Activated CD8-positive, alpha-beta T cell treated with anti-CD3 and anti-CD28 coated beads, Interleukin-2, amount 10 ng/mL, durations not matched to agents 7 days and 5 days (primary cell): ENCODE results near the gene TRNP1. TPM values are rescaled to one million over a fixed set of nuclear protein-coding genes. Genes with fewer than 3 reads are reported as not detected.

Experiments
- ATAC-seq: fragments of 150-1000 bp; cut with Tn5 transposase; one replicate; pipeline ENCODE4 v1.10.0; 2021; ENCODE audit warnings: moderate library complexity
- CTCF ChIA-PET: fragments of 350-600 bp; sonication (Branson Sonifier 250); formaldehyde crosslinking; loops from one replicate; lab custom pipeline; 2021; ENCODE audit warnings: antibody characterized with exemption; lab: Charles Lee
- POLR2A ChIA-PET: fragments of 350-600 bp; sonication (Branson Sonifier 250); formaldehyde crosslinking; loops from one replicate; lab custom pipeline; 2021; ENCODE audit warnings: antibody characterized with exemption; lab: Charles Lee
- DNase-seq: peaks from one replicate; pipeline ENCODE4 v3.0.0-alpha.2; 2020
- H3K27ac Mint-ChIP-seq: one replicate; pipeline ENCODE4 v1.8.0; 2021; ENCODE audit warnings: mild to moderate bottlenecking, mixed read lengths
- H3K27me3 Mint-ChIP-seq: one replicate; pipeline ENCODE4 v1.8.0; 2021; ENCODE audit warnings: low read depth, mixed read lengths
- H3K36me3 Mint-ChIP-seq: one replicate; pipeline ENCODE4 v1.8.0; 2021; ENCODE audit warnings: low read depth, mixed read lengths
- H3K4me1 Mint-ChIP-seq: one replicate; pipeline ENCODE4 v1.8.0; 2021; ENCODE audit warnings: low read depth, mixed read lengths
- H3K4me3 Mint-ChIP-seq: one replicate; pipeline ENCODE4 v1.8.0; 2021; ENCODE audit warnings: mild to moderate bottlenecking, mixed read lengths
- H3K9me3 Mint-ChIP-seq: one replicate; pipeline ENCODE4 v1.8.0; 2022; ENCODE audit warnings: mixed read lengths; ENCODE audit not compliant: insufficient read depth
- total RNA-seq, 2 experiments: library from RNA; stranded (reverse); gene quantifications; one replicate each; pipeline ENCODE4 v1.2.3, GENCODE V29; 2021

The TRNP1 gene
- total RNA-seq, 2 experiments from 2014 or later, result not detected

- H3K27ac Mint-ChIP-seq, result no peak overlapping the region
- H3K9me3 Mint-ChIP-seq, result no peaks in the 10 kb centered on the region
- CTCF ChIA-PET, result no interaction called here
- POLR2A ChIA-PET, result no interaction called here
- H3K4me3 Mint-ChIP-seq, result no peak overlapping the region
- H3K4me1 Mint-ChIP-seq, result no peaks in the 10 kb centered on the region
- H3K36me3 Mint-ChIP-seq, result no peaks in the 10 kb centered on the region
- peaks cover 21% of the 10 kb centered on the region for H3K27me3 Mint-ChIP-seq
- DNase-seq (no peak), ATAC-seq (no peak)
Measured at GRCh38 chr1:27005648-27006496, 12.4 kb downstream of the TRNP1 start.

GRCh38 chr1:27006683-27007082, 13.2 kb downstream of the TRNP1 start:
- Mint-ChIP-seq H3K4me3 (no peak overlapping the region), H3K27ac (no peak overlapping the region), H3K36me3 (no peaks in the 10 kb centered on the region), H3K4me1 (no peaks in the 10 kb centered on the region), H3K9me3 (no peaks in the 10 kb centered on the region), H3K27me3 (peaks cover 22% of the 10 kb centered on the region)
- POLR2A ChIA-PET, result interaction anchor here (0.6 kb wide), 1 partner anchor 83 kb away, joined by 3 read pairs; no protein-coding TSS in a partner anchor
- CTCF ChIA-PET, result no interaction called here
- ATAC-seq, result no peak
- DNase-seq, result no peak

GRCh38 chr1:27007909-27008582, 14.6 kb downstream of the TRNP1 start:
- Mint-ChIP-seq H3K9me3 (no peaks in the 10 kb centered on the region), H3K4me3 (no peak overlapping the region), H3K36me3 (no peaks in the 10 kb centered on the region), H3K27me3 (peaks cover 19% of the 10 kb centered on the region), H3K4me1 (peaks cover 6% of the 10 kb centered on the region), H3K27ac (no peak overlapping the region)
- ATAC-seq, result no peak
- ChIA-PET CTCF (interaction anchor here (1.1 to 2.7 kb wide), 3 partner anchors 11 to 38 kb away, joined by 3 to 17 read pairs (median 5); no protein-coding TSS in a partner anchor), POLR2A (no interaction called here)
- DNase-seq, result no peak

- DNase-seq, result no peak
- H3K27ac Mint-ChIP-seq, result no peak overlapping the region
- ChIA-PET POLR2A (no interaction called here), CTCF (interaction anchor here (1.7 to 2.7 kb wide), 3 partner anchors 12 to 35 kb away, joined by 5 to 17 read pairs (median 5); no protein-coding TSS in a partner anchor)
- H3K4me1 Mint-ChIP-seq, result peaks cover 8% of the 10 kb centered on the region
- no peaks in the 10 kb centered on the region for H3K36me3 Mint-ChIP-seq
- no peak for ATAC-seq
- H3K27me3 Mint-ChIP-seq, result peaks cover 21% of the 10 kb centered on the region
- H3K4me3 Mint-ChIP-seq, result no peak overlapping the region
- no peaks in the 10 kb centered on the region for H3K9me3 Mint-ChIP-seq
Measured at GRCh38 chr1:27009601-27010197, 16.2 kb downstream of the TRNP1 start.

- Mint-ChIP-seq H3K4me1 (peaks cover 8% of the 10 kb centered on the region), H3K9me3 (no peaks in the 10 kb centered on the region), H3K36me3 (no peaks in the 10 kb centered on the region), H3K4me3 (no peak overlapping the region), H3K27me3 (peaks cover 23% of the 10 kb centered on the region), H3K27ac (no peak overlapping the region)
- ATAC-seq (no peak), DNase-seq (no peak)
- CTCF ChIA-PET, result interaction anchor here (1.8 to 2.7 kb wide), 2 partner anchors 13 to 34 kb away, joined by 5 to 17 read pairs; no protein-coding TSS in a partner anchor
- POLR2A ChIA-PET, result no interaction called here
Measured at GRCh38 chr1:27010226-27010994, 16.9 kb downstream of the TRNP1 start.

- no peak overlapping the region for H3K27ac Mint-ChIP-seq
- H3K27me3 Mint-ChIP-seq, result peaks cover 23% of the 10 kb centered on the region
- no peaks in the 10 kb centered on the region for H3K9me3 Mint-ChIP-seq
- ATAC-seq, result no peak
- ChIA-PET CTCF (interaction anchor here (1.8 kb wide), 1 partner anchor 33 kb away, joined by 5 read pairs; no protein-coding TSS in a partner anchor), POLR2A (no interaction called here)
- no peak overlapping the region for H3K4me3 Mint-ChIP-seq
- peaks cover 8% of the 10 kb centered on the region for H3K4me1 Mint-ChIP-seq
- H3K36me3 Mint-ChIP-seq, result no peaks in the 10 kb centered on the region
- no peak for DNase-seq
Measured at GRCh38 chr1:27011058-27011764, 17.7 kb downstream of the TRNP1 start.

- Mint-ChIP-seq H3K27me3 (peaks cover 23% of the 10 kb centered on the region), H3K9me3 (no peaks in the 10 kb centered on the region), H3K4me1 (peaks cover 8% of the 10 kb centered on the region), H3K36me3 (no peaks in the 10 kb centered on the region), H3K27ac (no peak overlapping the region), H3K4me3 (no peak overlapping the region)
- DNase-seq (no peak), ATAC-seq (no peak)
- ChIA-PET CTCF (interaction anchor here (1.3 kb wide), 1 partner anchor 14 kb away, joined by 4 read pairs; no protein-coding TSS in a partner anchor), POLR2A (no interaction called here)
Measured at GRCh38 chr1:27011976-27012563, 18.6 kb downstream of the TRNP1 start.

- Mint-ChIP-seq H3K9me3 (no peaks in the 10 kb centered on the region), H3K4me1 (peaks cover 8% of the 10 kb centered on the region), H3K27ac (no peak overlapping the region), H3K4me3 (no peak overlapping the region), H3K27me3 (peaks cover 24% of the 10 kb centered on the region), H3K36me3 (no peaks in the 10 kb centered on the region)
- ChIA-PET POLR2A (no interaction called here), CTCF (interaction anchor here (1.5 to 4.2 kb wide), 2 partner anchors 17 to 29 kb away, joined by 4 to 25 read pairs; no protein-coding TSS in a partner anchor)
- DNase-seq (no peak), ATAC-seq (no peak)
Measured at GRCh38 chr1:27015260-27015659, 21.8 kb downstream of the TRNP1 start.

- DNase-seq (no peak), ATAC-seq (no peak)
- H3K4me3 Mint-ChIP-seq, result no peak overlapping the region
- H3K9me3 Mint-ChIP-seq, result no peaks in the 10 kb centered on the region
- CTCF ChIA-PET, result interaction anchor here (1.5 to 4.2 kb wide), 2 partner anchors 18 to 28 kb away, joined by 4 to 25 read pairs; no protein-coding TSS in a partner anchor
- peaks cover 8% of the 10 kb centered on the region for H3K4me1 Mint-ChIP-seq
- peaks cover 22% of the 10 kb centered on the region for H3K27me3 Mint-ChIP-seq
- POLR2A ChIA-PET, result no interaction called here
- no peak overlapping the region for H3K27ac Mint-ChIP-seq
- H3K36me3 Mint-ChIP-seq, result no peaks in the 10 kb centered on the region
Measured at GRCh38 chr1:27016376-27016775, 22.9 kb downstream of the TRNP1 start.

- CTCF ChIA-PET, result interaction anchor here (4.2 kb wide), 1 partner anchor 27 kb away, joined by 25 read pairs; no protein-coding TSS in a partner anchor
- H3K4me1 Mint-ChIP-seq, result peaks cover 7% of the 10 kb centered on the region
Measured at GRCh38 chr1:27017207-27017606, 23.7 kb downstream of the TRNP1 start.

More at GRCh38 chr1:27017207-27017606, 23.7 kb downstream of the TRNP1 start:
- Mint-ChIP-seq H3K27ac (no peak overlapping the region), H3K27me3 (peaks cover 15% of the 10 kb centered on the region), H3K4me3 (no peak overlapping the region), H3K9me3 (no peaks in the 10 kb centered on the region), H3K36me3 (no peaks in the 10 kb centered on the region)
- POLR2A ChIA-PET, result no interaction called here
- ATAC-seq, result no peak
- DNase-seq, result no peak
